ENCODE measurements around the gene CAMK2B.

DNA sequence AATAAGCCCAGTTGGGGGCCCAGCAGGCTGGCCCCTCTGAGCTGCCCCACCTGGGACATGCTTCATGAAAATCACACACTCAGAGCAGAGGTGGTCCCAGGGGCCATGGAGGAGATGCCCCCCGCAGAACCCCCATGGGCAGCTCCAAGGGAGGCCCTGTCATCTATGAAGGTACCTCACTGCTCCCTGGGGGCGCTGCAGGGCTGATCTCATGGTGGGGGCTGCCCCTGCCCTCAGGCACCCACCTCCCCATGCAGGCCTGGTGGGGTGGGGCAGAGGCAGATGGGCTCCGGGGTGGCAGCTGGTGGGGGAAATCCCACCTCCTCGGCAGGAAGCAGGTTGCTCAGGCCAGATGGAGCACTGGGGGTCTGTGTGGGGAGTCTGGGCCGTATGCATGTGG is 64.2 kb downstream of the CAMK2B start:
- TF ChIP-seq, protein P1, sequence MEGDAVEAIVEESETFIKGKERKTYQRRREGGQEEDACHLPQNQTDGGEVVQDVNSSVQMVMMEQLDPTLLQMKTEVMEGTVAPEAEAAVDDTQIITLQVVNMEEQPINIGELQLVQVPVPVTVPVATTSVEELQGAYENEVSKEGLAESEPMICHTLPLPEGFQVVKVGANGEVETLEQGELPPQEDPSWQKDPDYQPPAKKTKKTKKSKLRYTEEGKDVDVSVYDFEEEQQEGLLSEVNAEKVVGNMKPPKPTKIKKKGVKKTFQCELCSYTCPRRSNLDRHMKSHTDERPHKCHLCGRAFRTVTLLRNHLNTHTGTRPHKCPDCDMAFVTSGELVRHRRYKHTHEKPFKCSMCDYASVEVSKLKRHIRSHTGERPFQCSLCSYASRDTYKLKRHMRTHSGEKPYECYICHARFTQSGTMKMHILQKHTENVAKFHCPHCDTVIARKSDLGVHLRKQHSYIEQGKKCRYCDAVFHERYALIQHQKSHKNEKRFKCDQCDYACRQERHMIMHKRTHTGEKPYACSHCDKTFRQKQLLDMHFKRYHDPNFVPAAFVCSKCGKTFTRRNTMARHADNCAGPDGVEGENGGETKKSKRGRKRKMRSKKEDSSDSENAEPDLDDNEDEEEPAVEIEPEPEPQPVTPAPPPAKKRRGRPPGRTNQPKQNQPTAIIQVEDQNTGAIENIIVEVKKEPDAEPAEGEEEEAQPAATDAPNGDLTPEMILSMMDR (IDR thresholded peaks at IDR 0.05), result no peak
- no peak for TF ChIP-seq POLR2A (IDR thresholded peaks at IDR 0.05)

Measured in suprapubic skin (tissue), 3 donors.